ENCODE data around the gene ANKRD6.
"Not testable (repeated sequence)": the region's sequence is repeated elsewhere in the genome, so short reads cannot be mapped to it uniquely, and the experiment has no call there.

Gene ANKRD6

GRCh38 chr6:89613790-89614189, 180.8 kb downstream of the ANKRD6 start:
- TF ChIP-seq CTCF (conservative IDR thresholded peaks at IDR 0.05; ENCODE audit: low read depth, low read length): no peak
- no peak overlapping the region for H3K4me3 ChIP-seq (ENCODE audit: low read depth, low read length)
- DNase-seq (ENCODE audit: low read depth): no peak

GRCh38 chr6:89615882-89616281, 182.9 kb downstream of the ANKRD6 start:
- TF ChIP-seq CTCF (conservative IDR thresholded peaks at IDR 0.05; ENCODE audit: low read depth, low read length): no peak
- H3K4me3 ChIP-seq (ENCODE audit: low read depth, low read length): no peak overlapping the region
- DNase-seq (ENCODE audit: low read depth): no peak

GRCh38 chr6:89616531-89616930, 183.6 kb downstream of the ANKRD6 start:
- H3K4me3 ChIP-seq (ENCODE audit: low read depth, low read length): no peak overlapping the region
- DNase-seq (ENCODE audit: low read depth): no peak
- no peak for TF ChIP-seq CTCF (conservative IDR thresholded peaks at IDR 0.05; ENCODE audit: low read depth, low read length)

GRCh38 chr6:89618026-89618425, 185.1 kb downstream of the ANKRD6 start:
- TF ChIP-seq CTCF (conservative IDR thresholded peaks at IDR 0.05; ENCODE audit: low read depth, low read length): no peak
- no peak overlapping the region for H3K4me3 ChIP-seq (ENCODE audit: low read depth, low read length)
- DNase-seq (ENCODE audit: low read depth): no peak

- H3K4me3 ChIP-seq (ENCODE audit: low read depth, low read length): no peak overlapping the region
Measured at GRCh38 chr6:89619567-89619966, 186.6 kb downstream of the ANKRD6 start.

GRCh38 chr6:89623749-89624148, 190.8 kb downstream of the ANKRD6 start:
- no peak overlapping the region for H3K4me3 ChIP-seq (ENCODE audit: low read depth, low read length)
- no peak for DNase-seq (ENCODE audit: low read depth)
- TF ChIP-seq CTCF (conservative IDR thresholded peaks at IDR 0.05; ENCODE audit: low read depth, low read length): no peak

More at GRCh38 chr6:89619567-89619966, 186.6 kb downstream of the ANKRD6 start:
- TF ChIP-seq CTCF (conservative IDR thresholded peaks at IDR 0.05; ENCODE audit: low read depth, low read length): no peak
- DNase-seq (ENCODE audit: low read depth): no peak

- TF ChIP-seq CTCF (conservative IDR thresholded peaks at IDR 0.05; ENCODE audit: low read depth, low read length): no peak
- no peak overlapping the region for H3K4me3 ChIP-seq (ENCODE audit: low read depth, low read length)
- DNase-seq (ENCODE audit: low read depth): no peak
Measured at GRCh38 chr6:89630488-89630887, 197.5 kb downstream of the ANKRD6 start.

- not testable (repeated sequence) for H3K4me3 ChIP-seq (ENCODE audit: low read depth, low read length); DNase-seq (ENCODE audit: low read depth)
Measured at GRCh38 chr6:89636412-89636811, 203.5 kb downstream of the ANKRD6 start.
